Liver (tissue), 3 donors: ENCODE measurements around the gene MANSC1.

Experiments
- ATF3 ChIP-seq: IDR thresholded peaks from 2 replicates; pipeline ENCODE4 v1.6.1; 2016; ENCODE audit warnings: antibody characterized with exemption
- CTCF ChIP-seq: fragments of 150-350 bp; IDR thresholded peaks from 2 replicates; pipeline ENCODE4 v1.5.1; 2017; ENCODE audit warnings: improper control_type of control experiment, low read depth, low read length; ENCODE audit not compliant: missing input control
- GABPA ChIP-seq, 2 donors: IDR thresholded peaks in 1 of 2; conservative IDR thresholded peaks in 1 of 2; 2 replicates each; pipeline ENCODE4 v1.6.1; 2016; ENCODE audit warnings: antibody characterized with exemption in 2 of 2, mild to moderate bottlenecking in 1 of 2, moderate library complexity in 1 of 2
- HNF4G ChIP-seq: IDR thresholded peaks from 2 replicates; pipeline ENCODE4 v1.6.1; 2016; ENCODE audit warnings: antibody characterized with exemption
- JUND ChIP-seq, 2 donors: IDR thresholded peaks; 2 replicates each; pipeline ENCODE4 v1.6.1; 2016; ENCODE audit warnings: antibody characterized with exemption in 2 of 2
- RAD21 ChIP-seq, 2 donors: IDR thresholded peaks; 2 replicates each; pipeline ENCODE4 v1.6.1; 2016; ENCODE audit warnings: antibody characterized with exemption in 2 of 2, mild to moderate bottlenecking in 2 of 2
- REST ChIP-seq: IDR thresholded peaks from 2 replicates; pipeline ENCODE4 v1.6.1; 2016; ENCODE audit warnings: antibody characterized with exemption, mild to moderate bottlenecking
- TAF1 ChIP-seq: conservative IDR thresholded peaks from 2 replicates; pipeline ENCODE4 v1.6.1; 2016; ENCODE audit warnings: antibody characterized with exemption, mild to moderate bottlenecking
- donor health status: healthy.
- donor health status: healthy.

DNA sequence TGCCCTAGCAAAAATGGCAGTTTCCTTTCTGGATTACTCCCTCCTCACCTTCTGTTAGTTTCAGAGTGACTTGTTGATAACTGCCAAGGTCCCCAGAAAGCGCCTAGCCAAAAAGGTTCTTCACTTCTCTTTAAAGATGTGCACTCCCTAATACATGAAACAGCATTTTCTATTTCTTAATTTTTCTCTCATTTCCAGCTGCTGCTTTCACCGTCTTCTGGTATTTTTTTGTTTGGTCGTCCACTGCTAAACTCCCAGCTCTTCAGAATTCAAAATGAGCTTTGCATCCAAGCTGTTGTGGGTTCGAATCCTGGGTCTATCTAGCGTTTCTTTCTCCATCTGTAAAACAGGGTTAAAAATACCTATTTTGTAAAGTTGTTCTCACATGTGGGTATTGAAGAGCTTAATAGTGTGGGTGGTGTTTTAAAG lies 6.4 kb upstream of the MANSC1 start:
- TF ChIP-seq TAF1: no peak
- no peak for TF ChIP-seq ATF3
- TF ChIP-seq CTCF: no peak
- no peak for TF ChIP-seq JUND (IDR thresholded peaks at IDR 0.05)
- TF ChIP-seq GABPA (IDR thresholded peaks at IDR 0.05 in 1 of 2, conservative IDR thresholded peaks at IDR 0.05 in 1 of 2): no peak
- no peak for TF ChIP-seq RAD21 (IDR thresholded peaks at IDR 0.05)
- TF ChIP-seq HNF4G: no peak
- TF ChIP-seq REST: no peak
